IMR-90 (cell line): ENCODE data around the gene FAM170A. TPM values are rescaled to one million over a fixed set of nuclear protein-coding genes. Genes with fewer than 3 reads are reported as not detected.

Experiments
- ATAC-seq: fragments of 200-7000 bp; cut with Tn5 transposase; 2 replicates; pipeline ENCODE4 v1.9.1; 2020; ENCODE audit warnings: low read depth, mild to moderate bottlenecking, moderate library complexity
- BruUV-seq: library from RNA; stranded (reverse); fragments of 400-500 nt; replicated peaks from 2 replicates; lab custom pipeline; 2021; lab: Mats Ljungman, UMichigan
- CTCF ChIA-PET: fragments of 300-600 bp; formaldehyde crosslinking; extraction: SDS; loops from one replicate; lab custom pipeline; 2021; ENCODE audit warnings: antibody characterized with exemption; lab: Yijun Ruan, JAX
- POLR2A ChIA-PET: fragments of 300-600 bp; sonication (Branson Sonifier 250); formaldehyde crosslinking; loops from one replicate; lab custom pipeline; 2022; ENCODE audit warnings: antibody characterized with exemption; ENCODE audit not compliant: unreplicated experiment; lab: Charles Lee
- DNase-seq: peaks from one replicate; pipeline ENCODE4 v3.0.0; 2013
- H2AFZ ChIP-seq: replicated peaks from 2 replicates; pipeline ENCODE3; 2013; ENCODE audit warnings: low read length, mild to moderate bottlenecking; ENCODE audit not compliant: poor library complexity
- H2AK5ac ChIP-seq: 2 replicates; pipeline ENCODE4 v1.6.1; 2013; ENCODE audit warnings: low read depth, low read length, inconsistent platforms
- H2AK9ac ChIP-seq: replicated peaks from 2 replicates; pipeline ENCODE3; 2013; ENCODE audit warnings: mild to moderate bottlenecking, low read depth, low read length, moderate library complexity; ENCODE audit not compliant: poor library complexity
- H2BK120ac ChIP-seq: 2 replicates; pipeline ENCODE4 v1.6.1; 2013; ENCODE audit warnings: low read depth, low read length, inconsistent platforms
- H2BK15ac ChIP-seq: 3 replicates; pipeline ENCODE4 v1.6.1; 2013; ENCODE audit warnings: low read depth, low read length, inconsistent platforms
- H2BK20ac ChIP-seq: 2 replicates; pipeline ENCODE4 v1.6.1; 2013; ENCODE audit warnings: low read depth, mild to moderate bottlenecking, inconsistent platforms, low read length, moderate library complexity
- H2BK5ac ChIP-seq: 2 replicates; pipeline ENCODE4 v1.6.1; 2013; ENCODE audit warnings: mild to moderate bottlenecking, low read depth, low read length, inconsistent platforms; ENCODE audit not compliant: poor library complexity, severe bottlenecking
- H3K14ac ChIP-seq: replicated peaks from 2 replicates; pipeline ENCODE4 v1.6.1; 2013; ENCODE audit warnings: low read depth, low read length, inconsistent platforms
- H3K18ac ChIP-seq: 2 replicates; pipeline ENCODE4 v1.6.1; 2013; ENCODE audit warnings: low read depth, low read length, control low read depth
- H3K23ac ChIP-seq: 2 replicates; pipeline ENCODE4 v1.6.1; 2013; ENCODE audit warnings: low read depth, low read length, inconsistent platforms
- H3K27ac ChIP-seq: 2 replicates; pipeline ENCODE4 v1.5.1; 2013; ENCODE audit warnings: mild to moderate bottlenecking, control low read depth, low read length; ENCODE audit not compliant: insufficient read depth
- H3K27me3 ChIP-seq: 2 replicates; pipeline ENCODE4 v1.6.1; 2013; ENCODE audit warnings: low read length; ENCODE audit not compliant: control insufficient read depth, insufficient read depth
- H3K36me3 ChIP-seq: 2 replicates; pipeline ENCODE4 v1.6.1; 2013; ENCODE audit warnings: low read length, mixed read lengths; ENCODE audit not compliant: control insufficient read depth, insufficient read depth
- H3K4ac ChIP-seq: 2 replicates; pipeline ENCODE4 v1.6.1; 2013; ENCODE audit warnings: low read depth, low read length, inconsistent platforms
- H3K4me1 ChIP-seq: 2 replicates; pipeline ENCODE4 v1.6.1; 2013; ENCODE audit warnings: low read length, mixed read lengths; ENCODE audit not compliant: control insufficient read depth, insufficient read depth
- H3K4me2 ChIP-seq: 2 replicates; pipeline ENCODE4 v1.6.1; 2013; ENCODE audit warnings: low read depth, mild to moderate bottlenecking, control low read depth, low read length, moderate library complexity
- H3K4me3 ChIP-seq: 2 replicates; pipeline ENCODE4 v1.5.1; 2013; ENCODE audit warnings: low read depth, mild to moderate bottlenecking, control low read depth, low read length, moderate library complexity; ENCODE audit not compliant: insufficient read depth
- H3K56ac ChIP-seq: 2 replicates; pipeline ENCODE4 v1.6.1; 2013; ENCODE audit warnings: low read length, inconsistent platforms; ENCODE audit not compliant: insufficient read depth; ENCODE audit errors: extremely low read depth
- H3K79me1 ChIP-seq, 2 experiments: 2 replicates each; pipeline ENCODE4 v1.6.1; 2013; ENCODE audit warnings: low read length in 2 of 2, inconsistent platforms in 1 of 2, low read depth in 1 of 2
- H3K9ac ChIP-seq: 2 replicates; pipeline ENCODE4 v1.6.1; 2013; ENCODE audit warnings: low read depth, low read length, control low read depth
- H3K9me1 ChIP-seq: 2 replicates; pipeline ENCODE4 v1.6.1; 2013; ENCODE audit warnings: low read length, inconsistent platforms; ENCODE audit not compliant: insufficient read depth
- H3K9me3 ChIP-seq: 2 replicates; pipeline ENCODE4 v1.6.1; 2013; ENCODE audit warnings: low read length; ENCODE audit not compliant: control insufficient read depth, insufficient read depth
- H4K20me1 ChIP-seq: 2 replicates; pipeline ENCODE4 v1.6.1; 2013; ENCODE audit warnings: low read length, inconsistent platforms; ENCODE audit not compliant: insufficient read depth
- H4K5ac ChIP-seq: 2 replicates; pipeline ENCODE4 v1.6.1; 2013; ENCODE audit warnings: mild to moderate bottlenecking, low read depth, low read length, control low read depth
- H4K8ac ChIP-seq, 2 experiments: 2 replicates each; pipeline ENCODE4 v1.6.1; 2013; ENCODE audit warnings: low read depth in 2 of 2, low read length in 2 of 2, control low read depth in 1 of 2, inconsistent platforms in 1 of 2
- H4K91ac ChIP-seq: 2 replicates; pipeline ENCODE4 v1.6.1; 2013; ENCODE audit warnings: low read depth, low read length, inconsistent platforms; ENCODE audit not compliant: insufficient read depth
- BHLHE40 ChIP-seq: fragments of 150-350 bp; IDR thresholded peaks from 2 replicates; pipeline ENCODE4 v1.6.1; 2016; ENCODE audit warnings: mild to moderate bottlenecking, low read depth, low read length
- FOS ChIP-seq: fragments of 150-350 bp; IDR thresholded peaks from 2 replicates; pipeline ENCODE4 v1.6.1; 2016; ENCODE audit warnings: low read depth, low read length
- MAZ ChIP-seq: IDR thresholded peaks from 2 replicates; pipeline ENCODE4 v1.6.1; 2012; ENCODE audit warnings: low read depth, mild to moderate bottlenecking, low read length, improper control_type of control experiment, moderate library complexity, borderline replicate concordance
- NFE2L2 ChIP-seq: fragments of 150-350 bp; IDR thresholded peaks from 2 replicates; pipeline ENCODE4 v1.6.1; 2016; ENCODE audit warnings: low read depth, mild to moderate bottlenecking, low read length
- POLR2A ChIP-seq: IDR thresholded peaks from 2 replicates; pipeline ENCODE4 v1.6.1; 2012; ENCODE audit warnings: mild to moderate bottlenecking, low read depth, low read length
- RCOR1 ChIP-seq: IDR thresholded peaks from 2 replicates; pipeline ENCODE4 v1.6.1; 2012; ENCODE audit warnings: mild to moderate bottlenecking, low read length, improper control_type of control experiment; ENCODE audit not compliant: insufficient replicate concordance
- SMC3 ChIP-seq: fragments of 150-350 bp; IDR thresholded peaks from 2 replicates; pipeline ENCODE4 v1.6.1; 2016; ENCODE audit warnings: low read depth, mild to moderate bottlenecking, antibody characterized with exemption, low read length, moderate library complexity
- WGBS, 2 experiments: methylation state at CpG; one replicate each; pipeline versions ENCODE4 v1.1.5 to v1.1.7; 2013; ENCODE audit warnings: missing lambda C conversion rate in 2 of 2; ENCODE audit not compliant: insufficient read length in 1 of 2; ENCODE audit errors: extremely low coverage in 2 of 2; 5-methylcytosine and 5-hydroxymethylcytosine counted together
- dilution Hi-C: fragments of 300-500 bp; cut with HindIII; formaldehyde crosslinking; loops from one replicate; pipeline ENCODE4 v1.14.3; 2018; ENCODE audit warnings: low sequenced_read_pairs; ENCODE audit not compliant: unreplicated experiment
- in situ Hi-C: fragments of 300-500 bp; cut with MboI; formaldehyde crosslinking; loops from 3 replicates; pipeline ENCODE4 v1.14.3; 2019; ENCODE audit warnings: low sequenced_read_pairs, inconsistent platforms, mixed read lengths
- intact Hi-C: fragments of 100-400 bp; cut with micrococcal nuclease; formaldehyde crosslinking; loops from 2 replicates; pipeline ENCODE4 v1.10.0; 2022
- polyA plus RNA-seq, 3 experiments: library from polyadenylated mRNA; depleted of rRNA; stranded (reverse); fragments of >200 nt; gene quantifications; 2 replicates each; pipeline ENCODE4 v1.2.3, GENCODE V29; 2012; ENCODE audit warnings: low replicate concordance in 1 of 3
- total RNA-seq: library from RNA; depleted of rRNA; stranded (reverse); fragments of >200 nt; gene quantifications from 2 replicates; pipeline ENCODE4 v1.2.3, GENCODE V29; 2012
- TF ChIP-seq, protein P1 (sequence below): fragments of 150-350 bp; IDR thresholded peaks from 2 replicates; pipeline ENCODE4 v1.6.1; 2016; ENCODE audit warnings: low read depth, mild to moderate bottlenecking, low read length, moderate library complexity, borderline replicate concordance

FAM170A gene
- total and polyA plus RNA-seq, 2 of the 4 experiments (the other 2 are of a cell fraction): not detected

DNA sequence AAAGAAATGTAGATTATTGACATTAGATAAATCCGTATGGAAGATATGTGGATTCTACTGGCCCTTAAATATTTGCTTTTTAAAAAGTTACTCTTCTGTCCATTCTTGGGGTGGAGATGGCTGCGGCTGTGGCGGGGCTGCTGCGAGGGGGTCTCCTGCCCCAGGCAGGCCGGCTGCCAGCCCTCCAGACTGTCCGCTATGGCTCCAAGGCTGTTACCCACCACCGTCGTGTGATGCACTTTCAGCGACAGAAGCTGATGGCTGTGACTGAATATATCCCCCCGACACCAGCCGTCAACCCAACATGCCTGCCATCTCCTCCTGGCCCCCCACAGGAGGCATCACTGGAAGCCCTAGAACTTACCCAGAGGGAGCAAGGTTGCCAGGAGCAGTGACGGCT lies 50.7 kb downstream of the FAM170A start:
- no peak overlapping the region for H3K56ac ChIP-seq
- BruUV-seq: no TSS peak
- no peak overlapping the region for H3K27ac ChIP-seq
- no peak overlapping the region for H4K5ac ChIP-seq
- H4K8ac ChIP-seq: no peak overlapping the region
- no peak overlapping the region for H4K91ac ChIP-seq
- H2BK5ac ChIP-seq: no peak overlapping the region
- no peak overlapping the region for H2AK9ac ChIP-seq
- no peaks in the 10 kb centered on the region for H4K20me1 ChIP-seq
- no peak overlapping the region for H2BK15ac ChIP-seq
- no peaks in the 10 kb centered on the region for H3K27me3 ChIP-seq
- no peaks in the 10 kb centered on the region for H3K4me1 ChIP-seq
- H3K9ac ChIP-seq: no peak overlapping the region
- H2AK5ac ChIP-seq: no peak overlapping the region
- dilution Hi-C loops: no loop called here
- intact Hi-C loops: no loop called here
- ATAC-seq (no peak), DNase-seq (no peak)
- no peak overlapping the region for H2BK20ac ChIP-seq
- H3K79me1 ChIP-seq: no peaks in the 10 kb centered on the region
- no peak overlapping the region for H3K18ac ChIP-seq
- no peaks in the 10 kb centered on the region for H3K9me1 ChIP-seq
- no peak overlapping the region for H3K23ac ChIP-seq
- no peak overlapping the region for H3K4ac ChIP-seq
- ChIA-PET POLR2A (no interaction called here), CTCF (no interaction called here)
- 76% methylated on average over 8 of the region's 12 CpGs; no CpG with 5 or more reads in 1 of the 2 experiments for WGBS, 2 experiments
- no peak overlapping the region for H3K4me3 ChIP-seq
- TF ChIP-seq BHLHE40: no peak
- no peak for TF ChIP-seq SMC3
- TF ChIP-seq NFE2L2: no peak
- TF ChIP-seq, protein P1, sequence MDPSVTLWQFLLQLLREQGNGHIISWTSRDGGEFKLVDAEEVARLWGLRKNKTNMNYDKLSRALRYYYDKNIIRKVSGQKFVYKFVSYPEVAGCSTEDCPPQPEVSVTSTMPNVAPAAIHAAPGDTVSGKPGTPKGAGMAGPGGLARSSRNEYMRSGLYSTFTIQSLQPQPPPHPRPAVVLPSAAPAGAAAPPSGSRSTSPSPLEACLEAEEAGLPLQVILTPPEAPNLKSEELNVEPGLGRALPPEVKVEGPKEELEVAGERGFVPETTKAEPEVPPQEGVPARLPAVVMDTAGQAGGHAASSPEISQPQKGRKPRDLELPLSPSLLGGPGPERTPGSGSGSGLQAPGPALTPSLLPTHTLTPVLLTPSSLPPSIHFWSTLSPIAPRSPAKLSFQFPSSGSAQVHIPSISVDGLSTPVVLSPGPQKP: no peak
- no peak for TF ChIP-seq FOS
- no peak for TF ChIP-seq POLR2A
- no peak for TF ChIP-seq RCOR1
- TF ChIP-seq MAZ: no peak
- H3K9me3 ChIP-seq: peaks cover 3% of the 10 kb centered on the region; the same call in 1 of the 2 replicates
- no peak overlapping the region for H2AFZ ChIP-seq
- H2BK120ac ChIP-seq: no peak overlapping the region
- in situ Hi-C loops: no loop called here
- H3K4me2 ChIP-seq: no peak overlapping the region
- no peak overlapping the region for H3K14ac ChIP-seq
- H3K36me3 ChIP-seq: no peaks in the 10 kb centered on the region
